GM12875 (cell line): ENCODE data around the gene LIPK.
A peak's percentile ranks its signal among the peaks of the same experiment; 100 is the strongest.
"Not testable (repeated sequence)": the region's sequence is repeated elsewhere in the genome, so short reads cannot be mapped to it uniquely, and the experiment has no call there.

Experiments
- H3K4me3 ChIP-seq: one replicate; pipeline ENCODE4 v1.5.1; 2011; ENCODE audit warnings: low read depth, low read length, control low read depth
- CTCF ChIP-seq: IDR thresholded peaks from 2 replicates; pipeline ENCODE4 v1.5.1; 2011; ENCODE audit warnings: low read depth, mild to moderate bottlenecking, control low read depth, inconsistent platforms, low read length, moderate library complexity, borderline replicate concordance; ENCODE audit not compliant: insufficient read depth

The LIPK gene

GRCh38 chr10:88721392-88721791 is 15.3 kb downstream of the LIPK start:
- no peak overlapping the region for H3K4me3 ChIP-seq
- TF ChIP-seq CTCF = no peak

GRCh38 chr10:88725798-88726197 is 19.7 kb downstream of the LIPK start:
- no peak for TF ChIP-seq CTCF
- no peak overlapping the region for H3K4me3 ChIP-seq

GRCh38 chr10:88728107-88728763 is 22.2 kb downstream of the LIPK start:
- H3K4me3 ChIP-seq = no peak overlapping the region
- TF ChIP-seq CTCF = peak; percentile 66

GRCh38 chr10:88730864-88731263 is 24.8 kb downstream of the LIPK start:
- no peak for TF ChIP-seq CTCF
- H3K4me3 ChIP-seq = no peak overlapping the region

GRCh38 chr10:88731296-88731695 is 25.2 kb downstream of the LIPK start:
- TF ChIP-seq CTCF = no peak
- no peak overlapping the region for H3K4me3 ChIP-seq

GRCh38 chr10:88733215-88733614 is 27.2 kb downstream of the LIPK start:
- H3K4me3 ChIP-seq = no peak overlapping the region
- no peak for TF ChIP-seq CTCF

GRCh38 chr10:88735661-88736060 is 29.6 kb downstream of the LIPK start:
- H3K4me3 ChIP-seq = no peak overlapping the region
- no peak for TF ChIP-seq CTCF

GRCh38 chr10:88741921-88742320 is 35.9 kb downstream of the LIPK start:
- not testable (repeated sequence) for H3K4me3 ChIP-seq
